Measurements from ENCODE around the gene CASP3.
"Not testable (repeated sequence)": the region's sequence is repeated elsewhere in the genome, so short reads cannot be mapped to it uniquely, and the experiment has no call there.

CASP3 gene

DNA sequence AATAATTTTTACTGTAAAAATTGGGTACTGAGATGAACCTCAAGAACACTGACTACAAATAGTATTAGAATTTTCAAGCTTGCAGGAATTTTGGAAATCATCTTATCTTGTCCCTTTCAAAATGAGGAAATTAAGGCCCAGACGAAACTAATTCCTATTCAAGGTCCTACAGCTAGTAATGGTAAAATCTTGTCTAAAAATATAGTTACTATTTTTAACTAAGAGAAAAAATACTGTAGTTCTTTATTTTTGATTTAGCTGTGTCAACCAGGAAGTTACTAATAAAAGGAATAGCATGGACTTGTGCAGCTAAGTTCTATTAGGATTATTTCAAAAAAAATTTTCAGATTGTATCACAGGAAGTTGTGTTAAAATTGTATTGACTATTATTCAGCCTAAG, 13.0 kb upstream of the CASP3 start:
- DNase-seq: no peak

DNA sequence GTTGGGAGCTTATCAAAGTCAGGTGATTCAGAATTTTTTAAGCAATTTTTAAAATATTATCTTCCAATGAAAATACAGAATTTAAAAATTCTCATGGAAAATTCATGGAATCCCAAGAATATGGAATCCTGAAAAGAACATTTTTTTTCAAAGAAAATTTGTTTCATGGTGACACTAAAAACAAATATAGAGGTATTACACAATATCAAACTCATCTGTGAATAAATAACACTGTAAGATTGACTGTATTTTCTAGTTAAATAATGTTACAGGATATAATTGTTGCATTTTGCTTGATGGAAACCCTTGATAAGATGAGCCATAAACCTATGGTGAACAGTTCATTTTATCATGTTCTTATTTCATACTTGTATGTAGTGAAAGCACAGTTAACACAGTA, 11.7 kb upstream of the CASP3 start:
- DNase-seq: no peak

DNA sequence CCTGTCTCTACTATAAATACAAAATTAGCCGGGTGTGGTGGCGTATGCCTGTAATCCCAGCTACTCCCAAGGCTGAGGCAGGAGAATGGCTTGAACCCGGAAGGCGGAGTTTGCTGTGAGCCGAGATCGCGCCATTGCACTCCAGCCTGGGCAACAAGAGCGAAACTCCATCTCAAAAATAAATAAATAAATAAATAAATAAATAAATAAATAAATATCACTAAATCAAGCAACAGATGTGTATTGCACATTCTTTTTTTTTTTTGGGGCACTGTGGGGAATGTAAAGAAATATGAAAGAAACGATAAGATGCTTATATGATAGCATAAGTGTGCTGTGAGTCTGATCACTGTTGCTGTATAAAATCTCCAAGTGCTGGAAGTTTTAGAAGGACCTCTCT, 8.6 kb upstream of the CASP3 start:
- not testable (repeated sequence) for DNase-seq

DNA sequence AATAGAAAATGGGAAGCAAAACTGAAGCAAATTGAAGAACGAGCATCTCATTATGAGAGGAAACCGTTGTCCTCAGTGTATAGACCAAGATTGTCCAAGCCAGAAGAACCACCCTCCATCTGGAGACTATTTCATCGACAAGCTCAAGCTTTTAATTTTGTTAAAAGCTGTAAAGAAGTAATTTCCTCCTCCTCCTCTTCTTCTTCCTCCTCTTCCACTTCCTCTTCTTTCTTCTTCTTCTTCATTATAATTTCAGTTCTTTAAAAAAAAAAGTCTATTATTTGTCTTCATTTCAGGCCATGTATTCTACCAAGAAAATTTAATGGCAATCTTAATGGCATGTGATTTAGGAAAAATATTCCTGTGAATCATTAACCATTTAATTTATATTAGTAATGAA, 7.9 kb upstream of the CASP3 start:
- DNase-seq: no peak

DNA sequence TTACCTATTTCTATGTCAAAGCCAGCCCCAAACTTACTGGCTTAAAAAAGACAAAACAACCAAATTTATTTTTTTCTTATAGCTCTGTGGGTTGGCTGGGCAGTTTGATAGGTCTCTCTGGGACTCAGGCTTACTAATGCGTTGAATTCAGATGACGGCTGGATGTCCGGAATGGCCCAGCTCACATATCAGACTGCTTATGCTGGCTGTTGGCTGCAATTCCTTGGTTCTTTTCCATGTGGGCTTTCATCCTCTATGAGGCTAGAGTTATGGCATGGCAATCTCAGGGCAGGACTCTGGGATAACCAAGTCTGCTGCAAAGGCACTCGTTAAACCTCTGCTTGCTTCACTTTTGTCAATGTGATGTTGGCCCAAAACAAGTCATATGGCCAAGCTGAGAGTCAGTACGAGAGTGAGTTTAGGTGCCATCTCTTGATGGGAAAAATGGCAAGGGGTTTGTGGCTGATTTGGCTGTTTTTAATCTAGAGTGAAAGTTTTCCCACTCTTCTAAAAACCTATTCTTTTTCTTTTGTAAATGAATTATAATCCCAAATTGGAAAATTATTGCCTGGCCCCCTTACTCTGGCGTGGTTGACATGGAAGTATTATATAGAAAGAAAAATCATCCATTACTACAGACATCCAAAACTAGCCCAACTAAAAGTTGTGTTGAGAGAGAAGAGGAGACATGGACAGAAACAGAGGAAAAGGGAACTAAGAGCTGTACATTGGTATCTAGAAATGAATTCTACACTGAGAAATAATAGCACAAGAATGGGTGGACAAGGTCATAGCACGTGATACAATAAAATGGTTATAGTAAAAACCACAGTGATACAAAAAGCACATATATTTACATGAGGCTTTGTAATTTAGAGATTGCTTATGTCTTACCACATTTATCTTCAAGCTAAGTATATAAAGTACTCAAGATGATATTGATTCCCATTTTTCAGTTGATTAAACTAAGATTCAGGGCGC, 6.9 kb upstream of the CASP3 start:
- DNase-seq: no peak

DNA sequence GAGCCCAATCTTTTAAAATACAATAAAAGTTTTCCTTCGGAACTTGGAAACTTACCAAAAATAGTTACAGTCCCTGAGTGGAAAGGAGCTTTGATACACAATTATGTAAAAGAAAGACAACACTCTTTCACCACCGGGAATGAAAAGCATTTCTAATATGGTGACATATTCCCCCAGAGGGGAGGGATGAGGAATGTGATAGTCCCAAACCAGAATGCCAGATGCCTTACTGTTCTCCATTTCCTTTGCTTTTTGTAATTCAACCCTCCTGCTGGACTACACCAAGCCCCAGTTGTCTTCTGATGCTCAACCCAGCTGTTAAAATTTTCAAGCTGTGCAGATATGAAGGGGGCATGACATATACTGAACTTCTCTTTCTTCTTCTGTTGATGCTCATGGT, 4.4 kb upstream of the CASP3 start:
- DNase-seq: no peak

DNA sequence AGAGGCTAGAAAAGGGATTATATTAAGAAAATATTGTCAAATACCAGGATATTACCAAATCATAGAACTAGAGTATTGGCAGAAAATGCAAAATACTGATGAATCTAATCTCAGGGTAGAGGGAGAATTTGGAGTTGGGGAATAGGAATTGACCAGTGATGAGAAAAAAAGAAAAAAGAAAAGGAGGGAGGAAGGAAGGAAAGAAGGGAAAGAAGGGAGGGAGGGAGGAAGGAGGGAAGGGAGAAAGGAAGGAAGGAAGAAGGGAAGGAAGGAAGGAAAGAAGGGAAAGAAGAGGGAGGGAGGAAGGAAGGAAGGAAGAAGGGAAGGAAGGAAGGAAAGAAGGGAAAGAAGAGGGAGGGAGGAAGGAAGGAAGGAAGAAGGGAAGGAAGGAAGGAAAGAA, 3.4 kb upstream of the CASP3 start:
- not testable (repeated sequence) for DNase-seq

DNA sequence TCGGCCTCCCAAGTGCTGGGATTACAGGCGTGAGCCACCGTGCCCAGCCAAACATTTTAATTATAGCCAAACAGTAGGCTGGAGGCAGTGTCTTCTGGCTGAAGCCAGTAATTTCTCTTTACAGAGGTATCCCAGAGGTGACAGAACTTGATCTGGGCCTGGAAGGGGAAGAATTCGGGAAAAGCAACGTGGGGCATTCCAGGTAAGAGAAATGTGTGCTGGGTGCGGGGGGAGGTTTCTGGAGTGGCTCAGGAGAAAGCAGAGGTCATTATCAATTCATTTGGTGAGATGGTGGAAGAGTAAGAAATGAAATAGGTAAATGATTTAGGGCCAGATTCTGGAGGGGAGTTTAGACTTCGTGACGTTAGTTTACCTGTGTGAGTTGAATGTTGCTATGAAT, 2.7 kb upstream of the CASP3 start:
- DNase-seq: no peak

DNA sequence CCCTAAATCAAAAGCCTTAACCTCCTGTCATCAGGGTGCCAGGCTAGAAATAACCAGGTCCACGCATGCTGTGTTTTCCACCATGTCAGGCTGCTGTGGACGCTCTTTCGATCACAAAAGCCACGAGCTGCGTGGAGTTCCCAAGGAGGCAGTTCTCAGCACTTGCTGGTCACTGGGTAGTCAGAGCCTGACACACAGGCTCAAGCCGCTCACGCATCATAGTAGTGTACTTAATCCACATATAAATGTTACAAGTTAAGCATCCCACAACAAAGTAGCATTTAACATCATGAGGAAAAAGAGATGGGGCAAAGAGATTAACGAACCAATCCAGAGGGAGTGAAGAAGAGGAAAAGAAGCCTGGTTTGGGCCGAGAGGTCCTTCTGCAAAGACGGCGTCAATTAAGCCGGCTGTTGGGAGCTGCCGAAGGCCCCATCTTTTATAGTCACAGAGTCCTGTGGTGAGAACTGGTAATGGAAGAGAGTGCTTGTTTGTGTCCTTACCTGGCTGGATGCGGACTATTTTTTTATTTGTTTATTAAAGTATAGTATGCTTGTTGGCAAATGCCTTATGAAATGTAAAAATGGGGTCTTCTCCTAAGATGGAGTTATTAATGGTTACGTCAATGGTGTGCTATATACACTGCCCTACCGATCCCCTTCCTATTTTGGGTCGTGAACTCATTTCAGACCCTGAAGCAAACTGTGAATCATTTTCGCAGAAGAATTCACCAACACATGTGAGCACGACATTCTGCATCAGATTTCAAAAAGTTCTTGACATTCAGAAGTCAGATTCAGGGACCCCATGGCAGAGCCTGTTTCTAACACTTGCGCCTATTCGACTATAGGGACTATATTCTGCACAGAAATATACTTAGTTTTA, 966 bp upstream of the CASP3 start:
- no peak for DNase-seq

DNA sequence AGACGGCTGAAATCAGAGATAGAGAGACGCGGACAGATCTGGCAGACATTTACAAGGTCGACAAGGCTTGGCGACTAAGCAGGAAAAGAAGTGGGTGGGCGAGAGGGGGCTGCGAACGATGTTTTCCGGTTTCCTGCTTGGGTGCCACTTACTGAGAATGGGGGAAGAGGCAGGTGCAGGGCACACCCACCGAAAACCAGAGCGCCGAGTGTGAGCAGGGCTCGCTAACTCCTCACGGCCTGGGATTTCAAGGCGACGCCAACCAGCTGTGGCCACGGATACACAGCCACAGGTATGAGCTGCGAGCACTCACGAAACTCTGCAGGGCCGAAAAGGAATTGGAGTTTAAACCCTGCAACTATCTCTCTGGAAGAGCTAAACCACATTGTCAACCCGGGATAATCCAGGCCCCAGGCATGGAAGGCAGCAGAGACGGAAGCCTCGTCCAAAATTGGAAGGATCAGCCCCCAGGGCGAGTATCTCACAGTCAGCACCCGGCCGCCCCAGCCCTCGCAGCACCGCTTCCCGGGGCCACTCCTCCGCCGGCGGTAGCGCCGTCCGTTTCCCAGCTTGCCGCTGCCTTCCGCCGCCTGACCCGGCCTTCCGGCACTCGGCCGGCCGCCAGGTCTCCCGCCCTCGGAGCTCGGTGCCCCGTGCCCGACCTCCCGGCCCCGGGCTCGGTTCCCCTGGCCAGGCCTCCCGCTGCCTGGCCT, 778 bp downstream of the CASP3 start:
- peak; percentile 20 for DNase-seq

DNA sequence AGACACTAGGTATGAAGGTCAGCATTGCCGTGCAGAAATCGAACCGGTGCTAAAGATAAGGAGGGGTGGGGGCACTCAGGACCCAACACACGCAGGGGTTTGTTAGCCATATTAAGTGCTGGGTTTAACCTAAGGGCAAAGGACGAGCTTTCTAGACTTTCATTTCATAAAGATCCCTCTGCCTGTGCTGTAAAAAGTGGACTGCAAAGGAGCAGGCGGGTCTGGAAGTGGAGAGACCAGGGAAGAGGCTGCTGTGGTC, 1.3 kb downstream of the CASP3 start:
- DNase-seq: no peak

DNA sequence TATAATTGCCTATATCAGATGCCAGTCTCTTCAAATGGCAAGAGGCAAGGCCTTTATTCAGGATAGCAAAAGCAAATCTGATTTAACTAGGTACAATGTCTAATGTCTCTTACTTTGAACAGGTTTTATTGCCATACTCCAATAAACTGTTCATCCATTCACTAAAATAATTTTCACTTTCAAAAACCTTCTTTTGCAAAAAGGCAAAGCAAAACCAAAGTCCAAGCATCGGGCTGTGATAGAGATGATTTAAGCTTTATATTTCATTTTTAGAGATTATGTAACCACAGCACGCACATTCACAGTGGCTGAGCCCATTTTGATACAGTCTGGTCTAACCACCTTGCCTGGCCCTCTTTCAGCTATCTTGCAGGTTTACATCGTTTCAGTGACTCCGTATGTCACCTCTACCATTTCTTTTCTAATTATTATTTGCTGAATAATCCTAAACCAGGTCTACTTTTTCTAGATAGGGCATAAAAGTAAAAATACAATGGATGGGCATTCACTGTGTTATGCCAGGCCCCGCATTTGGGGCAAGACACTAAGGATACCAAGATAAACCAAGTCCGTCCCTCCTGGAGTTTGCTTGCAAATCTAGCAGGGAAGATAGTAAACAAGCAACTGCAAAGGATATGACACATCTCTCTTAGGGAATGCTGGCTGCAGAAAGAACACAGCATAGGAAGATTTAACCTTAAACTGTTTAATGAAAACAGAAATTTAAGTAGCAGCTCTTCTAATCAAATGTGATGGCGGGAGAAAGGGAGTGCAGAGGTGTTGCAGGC, 1.8 kb downstream of the CASP3 start:
- DNase-seq: no peak

DNA sequence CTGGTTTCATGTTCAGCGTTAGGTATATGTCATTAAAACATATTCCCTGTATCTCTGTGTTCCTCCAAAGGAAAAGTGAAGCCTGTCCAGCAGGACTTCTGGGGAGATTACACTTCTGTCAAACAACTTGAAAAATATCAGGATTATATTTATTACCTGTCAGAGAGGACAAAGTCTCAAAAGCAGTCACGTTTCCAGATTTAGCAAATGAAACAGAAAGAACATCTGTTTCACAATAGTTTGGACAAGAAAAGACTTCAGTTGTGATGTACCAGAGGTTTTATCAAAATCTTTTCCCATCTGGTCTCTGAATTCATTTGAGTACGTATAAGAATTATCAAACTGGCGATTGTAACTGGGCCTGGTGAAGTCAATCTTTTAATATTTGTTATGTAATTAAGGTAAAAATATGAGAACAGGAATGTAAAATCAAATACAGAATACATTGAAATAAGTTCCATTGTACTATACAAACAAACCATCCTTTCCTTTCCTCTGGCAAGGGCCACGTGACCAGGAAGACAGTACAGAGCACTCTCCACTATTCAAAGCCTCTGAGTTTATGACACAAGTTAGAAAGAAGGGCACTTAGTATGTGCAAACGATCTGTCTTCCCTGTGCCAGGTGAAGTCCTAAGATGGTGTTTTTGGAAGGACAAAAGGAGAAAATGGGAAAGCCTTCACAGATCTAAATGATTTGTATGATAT, 3.2 kb downstream of the CASP3 start:
- DNase-seq: no peak

DNA sequence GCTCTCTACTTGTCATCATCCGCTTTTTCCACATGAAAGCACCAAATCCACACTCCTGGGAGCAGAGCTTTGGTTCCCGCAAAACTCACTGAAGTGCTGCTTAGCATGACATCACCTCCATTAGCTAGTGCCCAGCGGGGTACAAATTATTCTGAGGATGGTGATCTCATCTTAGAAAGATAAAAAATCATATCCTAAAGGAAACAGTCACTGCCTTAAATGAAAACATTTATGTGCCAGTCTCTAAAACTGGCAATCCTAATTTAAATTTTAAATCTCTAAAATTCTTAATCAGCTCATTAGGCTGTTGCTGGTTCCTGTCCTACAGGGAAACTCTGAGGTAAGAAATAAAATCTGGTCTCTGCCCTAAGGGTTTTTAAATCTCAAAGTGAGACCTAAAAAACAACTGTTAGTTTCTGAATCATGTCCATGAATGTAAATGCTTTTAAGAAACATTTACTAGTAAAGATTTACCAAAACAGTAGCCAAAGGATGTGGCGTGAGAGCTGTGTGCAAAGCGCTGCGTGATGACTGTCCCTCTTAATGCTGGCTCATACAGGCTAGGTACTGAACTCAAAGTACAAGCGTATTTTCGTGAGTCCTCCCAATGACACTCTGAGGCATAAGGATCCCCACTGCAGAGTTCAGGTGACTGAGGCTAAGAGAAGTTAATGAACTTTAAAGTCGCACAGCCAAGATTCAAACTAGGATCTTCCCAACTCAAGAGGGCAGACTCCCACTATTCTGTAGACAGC, 4.5 kb downstream of the CASP3 start:
- DNase-seq: no peak

DNA sequence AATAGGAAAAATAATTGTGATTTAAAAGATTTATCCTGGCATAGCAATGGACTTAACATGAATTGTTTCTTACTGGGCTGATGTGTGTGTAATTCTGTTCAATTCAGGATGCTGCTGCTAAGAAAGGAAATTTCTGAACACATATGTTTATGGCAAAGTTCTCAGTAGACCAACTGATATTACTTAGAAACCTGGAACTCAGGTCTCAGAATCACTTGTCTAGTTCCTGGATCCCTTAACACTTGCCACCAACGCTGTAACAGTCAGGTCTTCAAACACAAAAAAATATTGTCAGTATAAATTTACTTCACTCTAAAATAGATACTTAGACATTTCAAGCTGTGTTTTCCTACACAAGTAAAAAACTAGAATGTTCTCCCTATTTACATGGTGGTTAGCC, 5.5 kb downstream of the CASP3 start:
- no peak for DNase-seq

DNA sequence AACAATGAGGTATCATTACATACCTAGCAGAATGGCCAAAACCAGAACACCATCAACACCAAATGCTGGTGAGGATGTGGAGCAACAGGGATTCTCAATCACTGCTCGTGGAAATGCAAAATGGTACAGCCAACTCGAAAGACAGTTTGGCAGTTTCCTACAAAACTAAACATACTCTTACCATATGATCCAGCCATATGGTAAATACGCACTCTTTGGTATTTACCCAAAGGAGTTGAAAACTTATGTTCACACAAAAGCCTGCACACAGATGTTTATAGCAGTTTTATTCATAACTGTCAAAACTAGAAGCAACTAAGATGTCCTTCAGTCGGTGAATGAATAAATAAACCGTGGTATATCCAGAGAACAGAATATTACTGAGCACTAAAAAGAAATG, 7.8 kb downstream of the CASP3 start:
- DNase-seq: no peak

DNA sequence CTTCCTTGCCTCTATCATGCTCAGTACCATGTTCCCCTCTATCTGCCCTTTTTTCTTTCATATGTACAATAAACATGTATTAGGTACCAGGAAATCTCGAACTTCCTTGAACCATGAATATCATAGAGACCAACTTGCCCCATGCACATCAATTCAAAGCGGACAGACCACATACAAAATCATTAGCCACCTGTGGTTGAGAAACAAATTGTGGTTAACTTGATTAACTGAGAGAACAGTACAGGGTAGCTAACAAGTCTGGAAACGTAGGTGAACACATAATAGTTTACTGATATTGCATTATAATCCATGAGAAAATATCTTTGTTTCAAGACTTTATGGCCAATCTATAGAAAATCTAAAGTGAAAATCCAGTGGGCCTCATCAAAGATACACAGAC, 8.2 kb downstream of the CASP3 start:
- DNase-seq: no peak

DNA sequence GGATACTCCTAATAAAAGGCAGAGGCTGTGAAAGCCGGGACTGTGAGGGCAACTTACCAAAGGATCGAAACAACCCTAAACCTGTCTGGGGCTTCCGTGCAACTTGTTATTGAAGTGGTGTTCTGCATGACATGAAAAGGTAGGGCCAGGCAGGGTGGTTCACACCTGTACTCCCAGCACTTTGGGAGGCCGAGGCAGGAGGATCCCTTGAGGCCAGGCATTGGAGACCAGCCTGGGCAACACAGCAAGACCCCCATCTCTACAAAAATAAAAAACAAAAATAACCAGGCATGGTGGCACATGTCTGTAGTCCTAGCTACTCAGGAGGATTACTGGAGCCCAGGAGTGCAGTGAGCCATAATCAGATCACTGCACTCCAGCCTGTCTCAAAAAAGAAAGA, 12.3 kb downstream of the CASP3 start:
- DNase-seq: no peak

DNA sequence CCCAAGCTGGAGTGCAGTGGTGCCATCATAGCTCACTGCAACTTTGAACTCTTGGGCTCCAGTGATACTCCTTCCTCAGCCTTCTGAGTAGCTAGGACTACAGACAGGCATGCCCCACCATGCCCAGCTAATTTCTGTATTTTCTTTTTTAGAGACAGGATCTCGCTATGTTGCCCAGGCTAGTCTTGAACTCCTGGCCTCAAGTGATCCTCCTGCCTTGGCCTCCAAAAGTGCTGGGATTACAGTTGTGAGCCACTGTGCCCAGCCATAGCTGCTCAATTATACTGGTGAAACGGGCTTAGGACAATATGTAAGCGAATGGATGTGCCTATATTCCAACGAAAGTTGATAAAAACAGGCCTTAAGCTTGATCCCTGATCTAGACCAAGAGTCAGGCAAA, 13.1 kb downstream of the CASP3 start:
- no peak for DNase-seq

DNA sequence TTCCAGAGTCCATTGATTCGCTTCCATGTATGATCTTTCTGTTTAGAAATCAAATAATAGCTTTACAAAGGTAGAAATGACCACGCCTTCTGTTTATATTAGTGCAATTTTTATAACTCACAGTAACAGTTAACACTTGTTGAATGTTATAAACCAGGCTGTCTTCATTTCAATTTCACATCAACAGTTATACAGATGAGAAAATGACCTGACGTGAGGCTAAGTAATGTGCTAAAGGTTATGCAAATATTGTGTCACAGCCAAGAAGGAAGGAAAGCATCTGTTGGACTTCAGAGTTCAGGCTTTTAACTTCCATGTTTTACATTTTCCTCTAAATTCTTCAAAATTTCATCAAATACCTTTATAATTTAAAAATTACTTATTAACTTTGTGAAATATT, 13.9 kb downstream of the CASP3 start:
- DNase-seq: no peak

DNA sequence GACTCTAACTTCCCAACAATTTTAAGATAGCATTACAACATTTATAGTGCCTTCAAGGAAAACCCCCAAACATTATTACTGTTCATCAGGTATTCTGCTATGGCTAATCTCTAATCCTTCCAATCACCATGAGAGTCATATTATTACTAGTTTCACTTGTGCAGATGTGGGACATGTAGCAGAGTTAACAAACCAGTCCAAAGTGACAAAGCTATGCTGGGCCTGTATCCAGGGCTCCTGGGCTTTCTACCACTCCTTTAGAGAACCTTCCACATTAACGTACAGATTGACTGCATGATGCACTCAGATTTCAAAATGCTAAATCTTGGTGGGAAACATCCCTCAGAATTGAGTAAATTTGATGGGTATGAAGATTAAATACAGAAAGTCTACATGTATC, 16.4 kb downstream of the CASP3 start:
- DNase-seq: no peak

All from activated CD4-positive, alpha-beta T cell treated with anti-CD3 and anti-CD28 coated beads for 1 hour (primary cell).